ENCODE data around the gene EREG. TPM values are rescaled to one million over a fixed set of nuclear protein-coding genes. Genes with fewer than 3 reads are reported as not detected.
A peak's percentile ranks its signal among the peaks of the same experiment; 100 is the strongest.

The EREG gene
- total and polyA plus RNA-seq, 10 of the 15 experiments (the other 5 are each of a cell fraction or from before 2014, with no cell fraction given): not detected

GRCh38 chr4:74335341-74336021 is 29.5 kb upstream of the EREG start:
- BruUV-seq (replicated peaks): no TSS peak
- intact Hi-C loops (cut with micrococcal nuclease; ENCODE audit: unreplicated experiment): no loop called here
- Histone ChIP-seq H3K9me3 (replicated peaks; ENCODE audit: control insufficient read depth, insufficient read depth, low read length) (no peaks in the 10 kb centered on the region; the same call in 2 of the 3 replicates), H4K20me1 (ENCODE audit: control insufficient read depth, insufficient read depth) (no peaks in the 10 kb centered on the region), H3K79me2 (ENCODE audit: control insufficient read depth, insufficient read depth, low read length) (no peaks in the 10 kb centered on the region), H3K4me3 (no peak overlapping the region), H3K27ac (ENCODE audit: control insufficient read depth, insufficient read depth) (no peak overlapping the region), H3K27me3 (replicated peaks in 1 of 2; ENCODE audit: control insufficient read depth in 2 of 2, insufficient read depth in 2 of 2, low read length in 1 of 2) (no peaks in the 10 kb centered on the region; a peak in 1 of 4 replicates), H3K9ac (ENCODE audit: control insufficient read depth, insufficient read depth, low read length) (no peak overlapping the region), H3K4me1 (ENCODE audit: control insufficient read depth, insufficient read depth, low read length) (peaks cover 5% of the 10 kb centered on the region; the same call in 1 of the 2 replicates), H3K4me2 (ENCODE audit: control insufficient read depth, insufficient read depth) (no peak overlapping the region), H2AFZ (ENCODE audit: control insufficient read depth, low read depth, low read length) (no peak overlapping the region), H3K36me3 (ENCODE audit: control insufficient read depth in 2 of 2, insufficient read depth in 2 of 2, low read length in 1 of 2) (no peaks in the 10 kb centered on the region)
- ChIA-PET SMC1A (ENCODE audit: uncharacterized antibody, unreplicated experiment) (interaction anchor here (1.2 kb wide), 1 partner anchor 17 kb away, joined by 3 read pairs; no protein-coding TSS in a partner anchor), CTCF (interaction anchor here (1.2 kb wide), 1 partner anchor 14 kb away, joined by 5 read pairs; no protein-coding TSS in a partner anchor), POLR2A (no interaction called here), RAD21 (ENCODE audit: unreplicated experiment) (no interaction called here)
- ATAC-seq: peak; percentile 93
- in situ Hi-C loops (cut with MboI): no loop called here
- DNase-seq (ENCODE audit: low read depth, low spot score): peak; percentile 21
- WGBS (ENCODE audit: insufficient coverage, insufficient replicate concordance, low lambda C conversion rate, missing lambda C conversion rate): 11% methylated on average over 5 of the region's 5 CpGs
- FAIRE-seq: peak; percentile 49
- peak in 1 of 2 experiments; percentile 21; a peak in 1 of 4 replicates for TF ChIP-seq BHLHE40 (IDR thresholded peaks at IDR 0.05; ENCODE audit: borderline replicate concordance in 1 of 2, low read depth in 2 of 2, low read length in 1 of 2)
- TF ChIP-seq SREBF2 (IDR thresholded peaks at IDR 0.05; ENCODE audit: low read length): no peak
- no peak for TF ChIP-seq ZNF622 (IDR thresholded peaks at IDR 0.05)
- peak; percentile 88 for TF ChIP-seq SPI1 (IDR thresholded peaks at IDR 0.05; ENCODE audit: borderline replicate concordance, insufficient read depth, low read depth, low read length)
- 0 out of 2 replicates have a peak, but pooled peaks have one; percentile 18 for TF ChIP-seq NFIC (IDR thresholded peaks at IDR 0.05; ENCODE audit: low read depth, low read length)
- TF ChIP-seq MYC (IDR thresholded peaks at IDR 0.05; ENCODE audit: insufficient read depth, insufficient read length, insufficient replicate concordance, low read length, severe bottlenecking): no peak
- TF ChIP-seq IKZF1 (conservative IDR thresholded peaks at IDR 0.05): 0 out of 2 replicates have a peak, but pooled peaks have one; percentile 16
- no peak for TF ChIP-seq BCL3 (IDR thresholded peaks at IDR 0.05; ENCODE audit: borderline replicate concordance, insufficient read depth, low read depth, low read length, poor library complexity, severe bottlenecking)
- TF ChIP-seq IKZF2 (IDR thresholded peaks at IDR 0.05): peak; percentile 30 to 48; a peak in 1 of 4 replicates
- no peak for TF ChIP-seq TARDBP (IDR thresholded peaks at IDR 0.05; ENCODE audit: borderline replicate concordance)
- no peak for TF ChIP-seq KDM1A (IDR thresholded peaks at IDR 0.05; ENCODE audit: borderline replicate concordance)
- TF ChIP-seq MTA2 (IDR thresholded peaks at IDR 0.05; ENCODE audit: low read depth): peak; percentile 21; the same call in 1 of the 2 replicates
- no peak for TF ChIP-seq WRNIP1 (IDR thresholded peaks at IDR 0.05; ENCODE audit: borderline replicate concordance, low read depth, low read length)
- no peak for TF ChIP-seq NFXL1 (IDR thresholded peaks at IDR 0.05; ENCODE audit: borderline replicate concordance)
- peak; percentile 68 for TF ChIP-seq RUNX3 (IDR thresholded peaks at IDR 0.05; ENCODE audit: low read length)
- no peak for TF ChIP-seq ASH2L (IDR thresholded peaks at IDR 0.05; ENCODE audit: borderline replicate concordance, low read depth)
- TF ChIP-seq LARP7 (IDR thresholded peaks at IDR 0.05): no peak
- TF ChIP-seq NFYB (IDR thresholded peaks at IDR 0.05; ENCODE audit: insufficient read depth, low read depth, low read length): peak; percentile 68; the same call in 1 of the 2 replicates
- TF ChIP-seq ZBTB11 (CRISPR knock-in tag; IDR thresholded peaks at IDR 0.05): no peak
- no peak for TF ChIP-seq SRF (IDR thresholded peaks at IDR 0.05; ENCODE audit: low read depth in 2 of 2, low read length in 2 of 2)

Data from GM12878 (cell line).